Measurements from ENCODE around the gene CCDC54.
"Not testable (repeated sequence)": the region's sequence is repeated elsewhere in the genome, so short reads cannot be mapped to it uniquely, and the experiment has no call there.

CCDC54 gene

DNA sequence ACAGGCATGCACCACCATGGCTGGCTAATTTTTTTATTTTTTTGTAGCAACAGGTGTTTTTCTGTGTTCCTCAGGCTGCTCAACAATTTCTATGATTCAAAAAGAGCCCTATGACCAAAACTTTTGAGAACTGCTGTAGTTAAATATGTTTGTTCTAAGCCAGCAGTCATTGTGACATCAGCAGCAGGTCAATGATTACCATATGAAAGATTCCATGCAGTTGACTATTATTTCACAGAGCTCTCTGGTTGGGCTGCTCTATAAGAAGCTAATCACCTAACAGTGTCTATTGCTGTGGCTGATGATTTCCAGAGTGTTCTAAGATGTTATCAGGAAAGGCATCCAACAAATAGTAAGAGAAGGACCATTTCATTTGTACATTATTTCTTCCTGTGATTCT is at the start of gene CCDC54:
Gene CCDC54, plus strand, starts transcription at position 289 of the 400 bp plus-strand sequence. CDS start 149 bp downstream, outside the sequence.
- DNase-seq (ENCODE audit: low read depth, low spot score) = no peak

DNA sequence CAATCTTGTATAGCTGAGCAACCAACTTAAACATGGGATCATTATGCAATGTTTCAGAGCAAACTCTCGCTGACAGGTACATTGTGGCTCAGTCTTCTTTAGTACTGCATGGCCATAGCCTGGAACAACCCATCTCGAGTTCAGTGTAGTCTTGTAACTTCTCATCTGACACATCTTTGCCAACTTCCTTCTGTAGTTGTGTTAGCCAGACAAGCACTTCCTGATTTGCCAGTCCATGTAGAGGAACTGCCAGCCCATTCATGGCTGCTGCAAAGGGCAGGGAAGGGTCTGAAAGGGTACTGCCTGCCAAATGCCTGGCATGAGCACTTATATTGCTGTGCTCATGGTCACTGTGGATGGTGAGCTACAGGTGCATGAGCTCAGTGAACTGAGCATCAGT is 49.2 kb upstream of the CCDC54 start:
- DNase-seq (ENCODE audit: low read depth, low spot score) = no peak

DNA sequence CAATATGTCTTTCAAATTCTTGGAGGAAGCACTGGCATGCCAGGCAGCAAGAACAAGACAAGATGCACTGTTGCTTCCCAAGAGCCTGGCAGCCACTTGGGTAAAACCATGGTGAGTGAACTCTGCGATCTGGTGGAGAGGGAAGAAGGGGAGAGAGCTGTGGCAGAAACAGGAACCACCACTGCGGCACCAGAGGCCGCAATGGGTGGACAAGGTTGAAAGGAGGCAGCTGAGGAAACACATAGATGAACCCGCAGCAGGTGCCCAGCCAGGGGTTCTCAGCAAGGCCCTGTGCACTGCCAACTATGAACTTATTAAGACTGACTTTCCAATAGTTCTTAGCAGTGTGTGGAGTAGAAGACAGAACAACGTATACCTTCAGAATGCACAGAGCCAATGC is 48.2 kb upstream of the CCDC54 start:
- no peak for DNase-seq (ENCODE audit: low read depth, low spot score)

DNA sequence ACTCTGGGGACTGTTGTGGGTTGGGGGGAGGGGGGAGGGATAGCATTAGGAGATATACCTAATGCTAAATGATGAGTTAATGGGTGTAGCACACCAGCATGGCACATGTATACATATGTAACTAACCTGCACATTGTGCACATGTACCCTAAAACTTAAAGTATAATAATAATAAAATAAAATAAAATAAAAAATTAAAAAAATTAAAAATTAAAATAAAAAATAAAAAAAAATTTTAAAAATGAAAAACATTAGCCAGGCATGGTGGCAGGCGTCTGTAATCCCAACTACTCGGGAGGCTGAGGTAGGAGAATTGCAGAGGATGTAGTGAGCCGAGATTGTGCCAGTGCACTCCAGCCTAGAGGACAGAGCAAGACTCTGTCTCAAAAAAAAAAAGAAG is 37.5 kb upstream of the CCDC54 start:
- not testable (repeated sequence) for DNase-seq (ENCODE audit: low read depth, low spot score)

DNA sequence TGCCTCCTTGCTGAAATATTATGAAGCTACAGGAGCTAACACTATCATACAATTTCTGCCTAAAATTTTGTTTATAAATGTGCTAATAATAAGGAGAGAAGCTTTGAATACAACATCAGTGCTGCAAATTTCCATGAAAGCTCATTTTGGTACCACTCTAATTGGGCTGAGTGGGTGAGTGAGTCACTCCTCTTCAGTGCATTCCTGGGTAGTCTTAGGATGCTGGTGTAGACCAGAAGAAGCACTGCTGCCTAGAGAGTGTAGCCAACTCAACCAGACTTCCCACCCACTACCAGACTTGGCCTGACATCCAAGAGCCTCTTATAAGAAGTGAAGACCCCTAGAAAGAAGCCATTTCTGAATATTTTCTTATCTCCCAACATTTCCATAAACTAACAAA is 32.5 kb upstream of the CCDC54 start:
- no peak for DNase-seq (ENCODE audit: low read depth, low spot score)

DNA sequence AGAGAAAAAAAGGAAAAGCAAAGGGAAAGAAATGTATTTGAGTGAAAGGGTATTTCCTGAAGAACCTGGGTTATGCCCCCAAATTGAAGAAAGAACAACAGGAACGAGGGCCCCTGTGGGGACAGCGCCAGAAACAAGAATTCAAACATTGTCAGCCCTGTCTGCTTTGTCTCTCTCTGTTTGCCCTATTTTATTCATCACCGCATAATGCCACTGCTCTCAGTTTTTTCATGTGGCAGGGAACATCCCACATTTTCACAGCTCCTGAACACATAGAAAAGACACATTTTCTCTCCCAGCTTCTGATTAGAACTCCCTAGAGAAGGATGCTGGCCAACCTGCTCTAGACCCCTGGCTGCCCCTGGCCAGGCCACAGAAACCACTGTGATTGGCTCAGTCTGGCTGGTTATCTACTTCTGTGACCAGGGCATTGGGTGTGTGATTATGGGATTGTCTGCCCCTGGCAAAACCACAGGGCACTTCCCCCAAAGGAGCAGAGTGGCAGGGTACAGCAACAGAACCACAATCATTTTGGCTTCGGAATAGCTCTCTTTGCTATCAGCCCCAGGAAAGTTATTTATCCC is 31.3 kb upstream of the CCDC54 start:
- DNase-seq (ENCODE audit: low read depth, low spot score) = no peak

DNA sequence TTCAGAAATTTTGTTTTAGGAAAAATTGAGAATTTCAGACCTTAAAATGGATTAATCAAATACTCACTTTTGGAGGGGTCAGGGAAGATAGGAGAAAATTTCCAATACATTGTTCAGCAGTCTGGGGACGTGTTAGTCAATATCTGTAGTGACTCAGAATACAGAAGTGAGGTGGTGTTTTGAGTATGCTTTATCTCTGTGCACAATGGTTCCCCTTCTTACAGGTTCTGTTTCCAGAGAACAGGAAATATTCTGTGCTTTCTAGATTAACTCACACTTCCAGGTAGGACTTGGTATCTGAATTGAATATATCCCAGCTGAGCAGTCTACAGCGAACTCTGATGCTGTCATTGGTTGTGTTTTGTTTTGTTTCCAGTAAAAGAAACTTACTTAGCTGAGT is 30.7 kb upstream of the CCDC54 start:
- DNase-seq (ENCODE audit: low read depth, low spot score) = no peak

DNA sequence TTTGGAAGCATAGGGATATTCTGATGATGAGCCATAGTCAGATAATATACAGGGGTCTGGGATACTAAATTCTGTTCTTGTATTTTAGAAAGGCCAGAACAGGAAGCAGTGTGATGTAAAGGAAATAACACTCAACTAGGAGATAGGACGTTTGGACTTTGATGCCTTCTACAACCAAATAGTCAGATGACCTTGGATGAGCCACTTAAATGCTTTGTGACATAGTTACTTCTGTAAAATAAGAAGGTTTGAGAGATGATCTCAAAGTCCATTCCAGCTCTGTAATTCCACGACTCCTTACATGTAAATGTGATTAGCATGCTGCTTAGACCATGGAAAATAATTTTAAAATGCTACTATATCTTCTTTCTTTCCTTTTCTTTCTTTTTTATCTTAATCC is 29.5 kb upstream of the CCDC54 start:
- DNase-seq (ENCODE audit: low read depth, low spot score) = no peak

DNA sequence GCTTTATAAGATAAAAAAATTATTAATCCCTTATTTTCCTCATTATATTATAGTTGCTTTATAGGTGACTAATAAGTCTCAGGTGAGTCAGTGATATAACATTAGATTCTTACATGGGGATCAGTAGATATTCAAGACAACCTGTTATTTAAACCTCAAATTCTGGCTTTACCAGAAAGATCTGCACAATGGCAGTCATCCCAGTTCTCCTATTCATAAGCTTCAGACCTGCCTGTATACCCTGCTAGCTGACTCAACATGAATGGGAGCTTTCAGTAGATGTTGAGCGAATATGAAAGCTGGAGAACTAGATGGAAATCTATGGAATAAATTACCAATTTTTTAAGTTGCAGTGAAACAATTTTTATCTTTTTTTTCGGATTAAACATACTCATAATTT is 20.5 kb upstream of the CCDC54 start:
- no peak for DNase-seq (ENCODE audit: low read depth, low spot score)

DNA sequence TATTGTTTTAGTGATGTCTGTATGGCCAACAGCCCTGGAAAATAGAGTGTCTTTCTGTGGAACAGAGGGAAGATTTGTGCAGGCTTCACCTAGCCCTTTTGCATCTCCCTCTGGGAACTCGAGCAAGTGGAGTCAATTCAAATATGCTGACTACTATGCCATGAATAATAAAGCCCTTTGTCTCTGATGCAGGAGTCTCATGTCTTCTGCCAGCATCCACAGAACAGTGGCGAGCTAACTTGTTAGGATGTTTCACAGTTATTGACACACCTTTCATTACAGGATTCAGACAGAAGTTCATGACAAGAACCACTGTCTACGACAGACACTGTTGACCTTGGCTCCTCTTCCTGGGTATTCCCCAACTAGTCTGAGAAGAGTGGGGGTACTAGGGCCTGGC is 15.6 kb upstream of the CCDC54 start:
- no peak for DNase-seq (ENCODE audit: low read depth, low spot score)

DNA sequence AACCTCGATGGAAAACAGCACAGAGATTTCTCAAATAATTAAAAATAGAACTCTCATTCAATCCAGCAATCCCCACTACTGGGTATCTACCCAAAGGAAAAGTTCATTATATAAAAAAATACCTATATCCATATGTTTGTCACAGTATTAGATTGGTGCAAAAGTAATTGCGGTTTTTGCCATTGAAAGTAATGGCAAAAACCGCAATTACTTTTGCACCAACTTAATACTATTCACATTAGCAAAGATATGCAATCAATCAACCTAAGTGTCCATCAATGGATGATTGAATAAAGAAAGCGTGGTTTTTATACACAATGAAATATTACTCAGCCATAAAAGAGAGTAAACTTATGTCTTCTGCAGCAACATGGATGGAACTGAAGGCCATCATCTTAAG is 12.2 kb upstream of the CCDC54 start:
- no peak for DNase-seq (ENCODE audit: low read depth, low spot score)

DNA sequence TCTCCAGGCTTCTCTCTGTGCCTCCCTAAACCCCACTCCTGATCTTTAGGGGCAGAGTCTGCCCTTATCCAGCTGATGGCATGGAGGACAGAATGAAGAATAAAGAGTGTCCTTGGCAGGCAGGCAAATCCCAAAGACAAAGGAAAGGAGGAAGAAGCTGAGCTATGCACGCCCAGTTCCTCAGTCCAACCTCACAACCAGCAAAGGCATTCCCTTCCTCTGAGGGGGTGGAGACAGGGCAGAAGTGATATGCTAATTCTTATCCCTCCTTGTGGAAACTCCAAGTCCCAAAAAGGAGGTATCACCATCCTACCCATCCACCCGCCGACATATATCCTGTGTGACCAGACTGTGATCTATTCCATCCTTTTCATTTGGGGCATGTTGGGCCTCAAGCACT is 10.5 kb upstream of the CCDC54 start:
- no peak for DNase-seq (ENCODE audit: low read depth, low spot score)

DNA sequence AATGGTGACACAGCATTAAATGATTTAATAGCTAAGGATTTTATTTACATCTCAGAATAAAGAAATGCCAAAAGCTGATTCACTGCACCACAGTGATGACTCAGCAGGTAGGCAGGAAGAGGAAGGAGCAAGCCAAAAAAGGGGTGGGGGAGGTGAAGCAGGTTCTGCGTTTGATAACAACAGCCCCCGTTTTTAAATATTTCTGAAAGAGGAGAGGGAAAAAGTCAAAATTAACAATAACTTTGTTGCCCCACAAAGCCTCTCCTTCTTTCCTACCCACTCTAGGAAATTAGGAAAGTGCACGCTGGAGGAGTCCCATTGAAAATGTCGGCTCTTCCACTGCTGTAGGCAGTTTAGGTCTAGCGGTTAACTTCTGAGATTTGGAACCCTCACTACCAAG is 9.9 kb upstream of the CCDC54 start:
- no peak for DNase-seq (ENCODE audit: low read depth, low spot score)

DNA sequence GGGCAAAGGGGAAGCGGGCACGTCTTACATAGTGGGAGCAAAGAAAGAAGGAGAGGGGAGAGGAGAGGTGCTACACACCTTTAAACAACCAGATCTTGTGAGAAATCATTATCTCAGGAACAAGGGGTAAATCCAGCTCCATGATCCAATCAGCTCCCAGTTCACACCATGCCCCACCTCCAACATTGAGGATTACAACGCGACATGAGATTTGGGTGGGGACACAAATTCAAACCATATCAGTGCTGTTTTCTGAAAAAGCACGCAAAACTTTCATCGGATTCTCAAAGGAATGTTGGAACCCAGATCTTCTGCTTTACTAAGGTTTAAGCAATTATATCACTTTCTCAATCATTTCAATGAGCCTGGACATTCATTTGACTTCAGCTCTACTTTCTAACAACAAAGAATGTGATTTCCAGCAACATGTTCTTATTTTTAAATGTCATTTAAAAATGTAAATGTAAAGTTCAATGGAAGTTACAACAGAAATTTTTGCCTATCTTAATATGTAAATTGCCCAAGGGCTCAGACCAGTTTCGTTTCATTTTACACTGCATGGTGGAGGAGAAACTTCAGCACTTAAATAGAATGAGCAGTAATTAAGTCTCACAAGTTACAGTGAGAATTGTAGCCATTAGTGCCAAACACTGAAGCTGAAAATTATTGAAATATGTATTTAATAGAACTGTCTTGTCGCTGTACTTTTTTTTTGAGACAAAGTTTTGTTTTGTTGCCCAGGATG is 8.4 kb upstream of the CCDC54 start:
- DNase-seq (ENCODE audit: low read depth, low spot score) = no peak

DNA sequence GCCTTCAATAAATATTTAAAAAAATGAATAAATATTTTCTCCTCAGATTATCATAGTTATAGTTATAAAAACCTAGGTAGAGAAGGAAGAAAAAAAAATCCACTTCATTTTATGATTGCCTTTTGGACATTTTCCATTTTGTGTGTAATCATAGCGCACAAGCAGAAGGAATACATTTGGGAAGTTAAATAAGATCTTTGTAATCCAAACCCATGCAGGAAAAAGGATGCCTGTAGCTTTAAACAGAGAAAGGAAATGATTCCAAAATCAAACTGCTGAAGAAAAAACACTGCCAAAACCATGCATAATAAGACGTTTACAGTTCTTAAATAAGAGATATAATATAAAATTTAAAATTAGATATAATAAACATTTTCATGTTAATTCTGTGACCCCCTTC is 7.4 kb upstream of the CCDC54 start:
- no peak for DNase-seq (ENCODE audit: low read depth, low spot score)

DNA sequence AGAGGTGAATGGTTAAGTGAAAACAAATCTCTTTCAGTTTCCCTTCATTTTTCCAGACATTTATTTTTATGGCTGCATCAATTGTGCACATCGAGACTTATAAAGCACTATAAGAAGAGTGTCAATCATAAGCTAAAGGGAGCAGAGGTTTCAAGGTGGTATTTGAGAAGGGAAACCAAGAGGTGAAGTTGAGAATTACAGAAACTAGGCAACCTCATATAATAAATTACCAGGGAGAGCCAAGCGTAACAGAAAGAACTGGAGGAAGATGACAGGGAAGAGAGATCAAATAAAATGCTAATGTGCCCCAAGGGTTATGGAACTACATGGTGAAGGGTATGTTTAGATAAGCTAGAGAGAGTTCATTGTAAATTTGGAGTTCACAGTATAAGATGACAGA is 6.3 kb upstream of the CCDC54 start:
- DNase-seq (ENCODE audit: low read depth, low spot score) = no peak

DNA sequence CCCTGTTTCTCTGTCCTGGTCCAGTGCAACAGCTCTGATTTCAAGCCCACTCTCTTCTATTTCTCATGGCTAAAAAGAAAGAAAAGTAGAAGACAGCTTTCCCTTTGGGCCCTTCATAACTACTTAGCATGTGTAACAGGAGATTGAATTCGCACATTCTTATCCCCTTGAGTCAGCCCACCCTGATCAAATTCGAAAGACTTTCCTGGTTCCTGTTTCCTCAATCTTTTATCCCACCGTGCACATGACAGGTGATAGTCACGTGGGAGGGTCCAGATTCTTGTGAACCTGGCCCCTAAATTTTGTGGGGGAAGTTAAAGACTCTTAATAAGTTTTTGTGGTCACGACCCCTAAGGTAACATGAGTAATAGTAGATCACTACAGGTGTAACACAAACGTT is 4.7 kb upstream of the CCDC54 start:
- DNase-seq (ENCODE audit: low read depth, low spot score) = no peak

DNA sequence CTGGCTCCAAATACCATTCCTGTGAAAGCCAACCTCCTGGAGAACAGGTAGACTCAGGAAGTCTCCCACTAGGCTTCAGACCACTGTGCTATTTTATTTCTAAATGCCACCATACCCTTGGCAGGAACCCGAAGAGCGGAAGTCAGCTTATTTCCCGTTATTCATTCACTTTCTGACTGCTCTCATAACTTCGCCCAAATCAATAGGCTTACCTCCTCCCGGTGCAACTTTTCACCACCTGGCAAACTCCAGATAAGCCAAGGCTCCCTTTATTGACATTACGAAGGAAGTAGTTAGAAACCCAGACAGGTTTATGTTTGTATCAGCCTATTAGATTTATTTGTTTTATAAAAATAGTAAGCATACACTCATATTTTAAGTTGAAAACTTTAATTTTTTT is 3.3 kb upstream of the CCDC54 start:
- no peak for DNase-seq (ENCODE audit: low read depth, low spot score)

DNA sequence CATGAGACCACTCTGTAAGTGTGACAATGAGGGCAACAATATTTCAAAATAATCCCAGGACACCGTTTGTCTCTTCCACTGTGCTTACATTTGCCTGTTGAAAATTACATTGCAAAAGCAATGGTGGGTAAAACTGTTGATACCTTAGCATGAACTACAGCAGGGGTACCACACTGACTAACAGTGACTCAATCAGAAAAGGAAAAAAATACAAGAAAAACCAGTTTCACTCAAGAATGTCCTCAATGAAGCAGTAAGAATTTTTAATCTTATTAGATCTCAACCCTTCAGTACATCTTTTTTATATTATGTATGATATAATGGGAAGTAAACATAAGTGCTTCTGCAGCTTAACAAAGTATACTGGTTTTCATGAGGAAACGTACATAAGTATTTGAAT is 1.6 kb upstream of the CCDC54 start:
- DNase-seq (ENCODE audit: low read depth, low spot score) = no peak

DNA sequence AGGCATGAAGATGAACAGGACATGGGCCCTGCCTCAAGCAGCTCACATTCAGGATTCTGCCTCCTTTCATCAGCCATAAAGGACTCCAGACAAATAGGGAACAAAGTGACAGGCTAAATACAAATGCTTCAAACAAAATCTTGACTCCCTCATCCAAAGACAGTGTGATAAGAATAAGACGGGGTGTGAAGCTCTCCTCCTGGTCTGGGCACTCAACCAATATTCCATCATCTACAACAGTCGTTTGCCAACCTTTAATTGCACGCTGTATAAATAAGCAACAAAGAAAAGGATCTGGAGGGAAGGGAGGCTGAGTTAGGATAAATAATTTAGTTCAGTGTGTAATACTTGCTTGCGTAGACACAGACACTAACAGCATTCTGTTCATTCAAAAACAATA is 5.4 kb downstream of the CCDC54 start:
- DNase-seq (ENCODE audit: low read depth, low spot score) = no peak

DNA sequence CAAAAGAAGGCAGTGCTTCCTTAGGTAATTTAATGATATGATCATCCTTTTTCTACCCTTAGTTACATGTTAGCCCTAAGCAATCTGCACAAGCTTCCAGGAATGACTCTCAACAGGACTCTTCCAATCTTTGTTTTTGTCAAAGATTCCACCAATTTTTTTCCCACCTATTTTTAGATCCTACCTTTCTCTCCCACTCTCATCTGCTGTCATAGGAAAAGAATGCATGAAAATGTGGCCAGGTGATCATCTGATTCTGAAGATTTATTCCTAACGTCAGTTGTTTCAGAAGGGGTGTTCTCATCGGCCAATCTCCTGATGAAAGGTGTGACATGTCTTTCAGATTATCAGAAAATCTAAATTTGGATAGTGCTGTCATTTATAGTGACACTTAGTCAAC is 7.2 kb downstream of the CCDC54 start:
- no peak for DNase-seq (ENCODE audit: low read depth, low spot score)

DNA sequence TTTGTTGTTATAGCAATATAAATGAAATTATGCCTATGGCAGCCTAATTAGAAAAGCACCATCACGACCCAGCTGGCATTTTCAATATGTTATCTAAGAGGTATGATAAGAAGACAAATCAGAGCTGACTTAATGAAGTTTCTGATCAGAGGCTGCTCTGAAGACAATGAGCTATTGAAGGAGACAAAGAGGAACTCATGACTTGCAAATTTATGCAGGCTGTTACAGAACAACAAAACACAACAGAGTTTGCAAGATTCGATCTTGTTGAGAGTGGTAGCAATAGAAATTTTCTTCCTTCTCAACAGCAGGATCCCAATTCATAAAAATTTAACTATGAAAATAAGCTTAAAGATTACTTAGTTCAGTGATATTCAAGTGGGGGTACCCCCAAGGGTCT is 7.7 kb downstream of the CCDC54 start:
- DNase-seq (ENCODE audit: low read depth, low spot score) = no peak

DNA sequence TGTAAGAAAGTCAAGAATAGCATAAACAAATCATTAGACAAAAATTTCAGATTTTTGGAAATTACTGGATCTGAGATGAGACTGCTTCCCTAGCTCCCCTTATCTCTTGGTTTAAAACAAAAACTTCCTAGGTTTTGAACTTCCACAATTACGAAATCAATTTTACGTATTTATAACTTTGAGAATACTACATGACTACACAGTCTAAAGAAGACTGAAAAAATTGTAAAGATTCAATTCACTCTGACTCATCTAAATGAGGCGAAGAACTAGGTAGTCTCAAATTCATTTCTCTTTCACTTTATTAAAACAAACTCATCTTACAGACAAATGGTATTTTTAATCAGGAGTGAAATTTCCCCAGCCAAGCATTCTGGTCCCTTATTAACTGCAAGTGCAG is 10.3 kb downstream of the CCDC54 start:
- DNase-seq (ENCODE audit: low read depth, low spot score) = no peak
